ENCODE results near the gene GVQW3. TPM values are rescaled to one million over a fixed set of nuclear protein-coding genes. Genes with fewer than 3 reads are reported as not detected.
A peak's percentile ranks its signal among the peaks of the same experiment; 100 is the strongest.

The GVQW3 gene
- polyA plus RNA-seq, 1 donor (not counting 4 experiments of a cell fraction or from before 2014, with no cell fraction given): 0.80 TPM

DNA sequence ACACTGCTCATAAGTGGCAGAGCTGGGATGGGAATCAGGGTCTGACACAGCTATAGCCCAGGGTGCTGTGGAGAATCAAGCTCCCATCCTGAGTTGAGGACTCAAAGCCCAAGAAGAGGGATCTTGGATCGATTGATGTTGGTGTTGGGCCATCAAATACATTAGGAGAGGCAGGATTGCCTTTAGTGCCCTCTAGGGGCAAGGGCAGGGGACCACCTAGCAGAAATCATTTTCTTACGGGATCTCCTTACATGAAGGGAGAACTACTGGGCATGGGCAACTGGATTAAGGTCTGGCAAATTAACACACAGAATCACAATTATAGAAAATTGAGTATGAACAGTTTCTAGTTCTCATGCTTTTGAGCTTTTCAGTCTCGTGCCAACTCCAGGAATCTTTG is 38.8 kb downstream of the GVQW3 start:
- dilution Hi-C loops (cut with MboI; ENCODE audit: extremely low pct_ligation_motif_present, low sequenced_read_pairs): no loop called here
- H3K4me2 ChIP-seq (ENCODE audit: control insufficient read depth, extremely low read depth, insufficient read depth, low read depth, low read length): no peak overlapping the region
- TF ChIP-seq EZH2 (IDR thresholded peaks at IDR 0.05; ENCODE audit: low read length): no peak
- TF ChIP-seq, protein P1, sequence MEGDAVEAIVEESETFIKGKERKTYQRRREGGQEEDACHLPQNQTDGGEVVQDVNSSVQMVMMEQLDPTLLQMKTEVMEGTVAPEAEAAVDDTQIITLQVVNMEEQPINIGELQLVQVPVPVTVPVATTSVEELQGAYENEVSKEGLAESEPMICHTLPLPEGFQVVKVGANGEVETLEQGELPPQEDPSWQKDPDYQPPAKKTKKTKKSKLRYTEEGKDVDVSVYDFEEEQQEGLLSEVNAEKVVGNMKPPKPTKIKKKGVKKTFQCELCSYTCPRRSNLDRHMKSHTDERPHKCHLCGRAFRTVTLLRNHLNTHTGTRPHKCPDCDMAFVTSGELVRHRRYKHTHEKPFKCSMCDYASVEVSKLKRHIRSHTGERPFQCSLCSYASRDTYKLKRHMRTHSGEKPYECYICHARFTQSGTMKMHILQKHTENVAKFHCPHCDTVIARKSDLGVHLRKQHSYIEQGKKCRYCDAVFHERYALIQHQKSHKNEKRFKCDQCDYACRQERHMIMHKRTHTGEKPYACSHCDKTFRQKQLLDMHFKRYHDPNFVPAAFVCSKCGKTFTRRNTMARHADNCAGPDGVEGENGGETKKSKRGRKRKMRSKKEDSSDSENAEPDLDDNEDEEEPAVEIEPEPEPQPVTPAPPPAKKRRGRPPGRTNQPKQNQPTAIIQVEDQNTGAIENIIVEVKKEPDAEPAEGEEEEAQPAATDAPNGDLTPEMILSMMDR (optimal IDR thresholded peaks at IDR 0.05 in 1 of 3, IDR thresholded peaks at IDR 0.05 in 1 of 3, conservative IDR thresholded peaks at IDR 0.05 in 1 of 3; ENCODE audit: extremely low read depth in 1 of 3, insufficient read depth in 2 of 3, low read length in 3 of 3): peak; percentile 43 to 56 (median 43)
- H3K27ac ChIP-seq (ENCODE audit: control insufficient read depth, insufficient read depth, low read length): no peak overlapping the region
- no peak for DNase-seq (ENCODE audit: low read depth, low spot score)
- no peak for FAIRE-seq
- H3K4me1 ChIP-seq (ENCODE audit: control insufficient read depth, extremely low read depth, insufficient read depth, low read length): no peaks in the 10 kb centered on the region
- no peak overlapping the region for H3K9ac ChIP-seq (ENCODE audit: control insufficient read depth, extremely low read depth, insufficient read depth, low read length)
- H2AFZ ChIP-seq (ENCODE audit: control insufficient read depth, low read length): no peak overlapping the region
- no peaks in the 10 kb centered on the region for H3K36me3 ChIP-seq (ENCODE audit: control insufficient read depth in 2 of 2, extremely low read depth in 1 of 2, insufficient read depth in 2 of 2, low read length in 2 of 2)
- H3K4me3 ChIP-seq (ENCODE audit: control insufficient read depth in 2 of 3, extremely low read depth in 1 of 3, insufficient read depth in 2 of 3, low read depth in 1 of 3, low read length in 3 of 3): no peak overlapping the region
- H4K20me1 ChIP-seq (ENCODE audit: control insufficient read depth, extremely low read depth, insufficient read depth, low read length): no peaks in the 10 kb centered on the region
- H3K9me1 ChIP-seq (ENCODE audit: control insufficient read depth, extremely low read depth, insufficient read depth, low read length): no peaks in the 10 kb centered on the region
- peaks cover 4% of the 10 kb centered on the region for H3K27me3 ChIP-seq (ENCODE audit: control insufficient read depth, extremely low read depth, insufficient read depth, low read length)
- H3K79me2 ChIP-seq (ENCODE audit: control insufficient read depth, insufficient read depth, low read length): no peaks in the 10 kb centered on the region
- H3K9me3 ChIP-seq (ENCODE audit: control insufficient read depth, low read depth, low read length): no peaks in the 10 kb centered on the region

DNA sequence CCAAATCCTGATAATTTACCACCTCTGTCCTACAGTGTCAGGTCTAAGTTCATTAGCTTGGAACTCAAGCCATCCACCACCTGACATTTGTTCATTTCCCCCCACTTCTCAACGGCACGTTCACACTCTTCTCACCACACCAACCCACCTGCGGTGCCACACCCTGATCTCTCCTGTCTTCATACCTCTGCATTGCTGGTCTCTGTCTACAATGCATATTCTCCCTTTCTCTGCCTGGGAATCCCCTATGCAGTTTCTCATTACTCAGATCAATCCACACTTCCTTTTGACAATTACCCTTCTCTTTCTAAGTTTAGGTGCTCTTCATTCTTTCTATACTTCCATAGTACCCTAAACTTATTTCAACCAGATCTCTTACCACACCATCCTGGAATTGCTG is 43.3 kb downstream of the GVQW3 start:
- Histone ChIP-seq H3K4me1 (ENCODE audit: control insufficient read depth, extremely low read depth, insufficient read depth, low read length) (no peaks in the 10 kb centered on the region), H3K79me2 (ENCODE audit: control insufficient read depth, insufficient read depth, low read length) (no peaks in the 10 kb centered on the region), H3K9ac (ENCODE audit: control insufficient read depth, extremely low read depth, insufficient read depth, low read length) (no peak overlapping the region), H3K9me3 (ENCODE audit: control insufficient read depth, low read depth, low read length) (no peaks in the 10 kb centered on the region), H2AFZ (ENCODE audit: control insufficient read depth, low read length) (no peak overlapping the region), H3K36me3 (ENCODE audit: control insufficient read depth in 2 of 2, extremely low read depth in 1 of 2, insufficient read depth in 2 of 2, low read length in 2 of 2) (no peaks in the 10 kb centered on the region), H3K4me3 (ENCODE audit: control insufficient read depth in 2 of 3, extremely low read depth in 1 of 3, insufficient read depth in 2 of 3, low read depth in 1 of 3, low read length in 3 of 3) (no peak overlapping the region), H4K20me1 (ENCODE audit: control insufficient read depth, extremely low read depth, insufficient read depth, low read length) (no peaks in the 10 kb centered on the region), H3K4me2 (ENCODE audit: control insufficient read depth, extremely low read depth, insufficient read depth, low read depth, low read length) (no peak overlapping the region), H3K27me3 (ENCODE audit: control insufficient read depth, extremely low read depth, insufficient read depth, low read length) (no peaks in the 10 kb centered on the region), H3K9me1 (ENCODE audit: control insufficient read depth, extremely low read depth, insufficient read depth, low read length) (no peaks in the 10 kb centered on the region), H3K27ac (ENCODE audit: control insufficient read depth, insufficient read depth, low read length) (no peak overlapping the region)
- TF ChIP-seq, protein P1 (optimal IDR thresholded peaks at IDR 0.05 in 1 of 3, IDR thresholded peaks at IDR 0.05 in 1 of 3, conservative IDR thresholded peaks at IDR 0.05 in 1 of 3; ENCODE audit: extremely low read depth in 1 of 3, insufficient read depth in 2 of 3, low read length in 3 of 3): no peak
- no peak for TF ChIP-seq EZH2 (IDR thresholded peaks at IDR 0.05; ENCODE audit: low read length)
- dilution Hi-C loops (cut with MboI; ENCODE audit: extremely low pct_ligation_motif_present, low sequenced_read_pairs): no loop called here
- FAIRE-seq (no peak), DNase-seq (ENCODE audit: low read depth, low spot score) (no peak)
